NOMO-1 (cell line): ENCODE measurements around the gene LPP.
A peak's percentile ranks its signal among the peaks of the same experiment; 100 is the strongest.

ENCODE experiments used
- DNase-seq, 2 experiments: peaks; one replicate each; lab custom pipeline; 2025; ENCODE audit not compliant: unreplicated experiment in 2 of 2; lab: John Stamatoyannopoulos, UW

LPP gene

GRCh38 chr3:188134079-188134478 is 19.9 kb upstream of the LPP start:
- DNase-seq, result no peak

GRCh38 chr3:188134856-188135255 is 19.1 kb upstream of the LPP start:
- no peak for DNase-seq

GRCh38 chr3:188135271-188135670 is 18.7 kb upstream of the LPP start:
- no peak for DNase-seq

- DNase-seq, result peak; percentile 79 to 94
Observed at GRCh38 chr3:188137051-188137450, 16.9 kb upstream of the LPP start.

GRCh38 chr3:188139466-188139865 is 14.5 kb upstream of the LPP start:
- no peak for DNase-seq

GRCh38 chr3:188146219-188146618 is 7.7 kb upstream of the LPP start:
- no peak for DNase-seq

GRCh38 chr3:188147782-188148181 is 6.2 kb upstream of the LPP start:
- no peak for DNase-seq

GRCh38 chr3:188148318-188148717 is 5.6 kb upstream of the LPP start:
- DNase-seq, result no peak

GRCh38 chr3:188149587-188149986 is 4.4 kb upstream of the LPP start:
- DNase-seq, result no peak

GRCh38 chr3:188150982-188151381 is 3.0 kb upstream of the LPP start:
- DNase-seq, result no peak

- DNase-seq, result no peak
Observed at GRCh38 chr3:188151438-188151837, 2.5 kb upstream of the LPP start.

- peak; percentile 21 to 39 for DNase-seq
Observed at GRCh38 chr3:188152660-188153436, 1.1 kb upstream of the LPP start.

- DNase-seq, result peak; percentile 42 to 56
Observed at GRCh38 chr3:188153437-188154013, 432 bp upstream of the LPP start.

- no peak for DNase-seq
Observed at GRCh38 chr3:188154809-188155574, 1.0 kb downstream of the LPP start.

- DNase-seq, result no peak
Observed at GRCh38 chr3:188156056-188156455, 2.1 kb downstream of the LPP start.

- no peak for DNase-seq
Observed at GRCh38 chr3:188157407-188157806, 3.5 kb downstream of the LPP start.

GRCh38 chr3:188157971-188158370 is 4.0 kb downstream of the LPP start:
- DNase-seq, result no peak

- peak; percentile 67 to 85 for DNase-seq
Observed at GRCh38 chr3:188158731-188159310, 4.9 kb downstream of the LPP start.

- no peak for DNase-seq
Observed at GRCh38 chr3:188160751-188161150, 6.8 kb downstream of the LPP start.

- peak in 1 of 2 experiments; percentile 24 for DNase-seq
Observed at GRCh38 chr3:188164248-188164687, 10.3 kb downstream of the LPP start.

- no peak for DNase-seq
Observed at GRCh38 chr3:188165596-188165995, 11.6 kb downstream of the LPP start.
